ENCODE results near the gene KIAA2012. TPM values are rescaled to one million over a fixed set of nuclear protein-coding genes. Genes with fewer than 3 reads are reported as not detected.

Gene KIAA2012
- total RNA-seq, 1 donor = not detected

GRCh38 chr2:202136526-202136925 lies 63.5 kb downstream of the KIAA2012 start:
- DNase-seq (ENCODE audit: insufficient read length, low spot score, missing footprints) = no peak
- no peak overlapping the region for H3K4me3 ChIP-seq (ENCODE audit: insufficient read depth, low read length)
- no peaks in the 10 kb centered on the region for H3K9me3 ChIP-seq (ENCODE audit: low read depth, low read length)
- no peak overlapping the region for H3K4me2 ChIP-seq (ENCODE audit: insufficient read depth, low read length)
- H3K27ac ChIP-seq (ENCODE audit: low read depth, low read length) = no peak overlapping the region
- TF ChIP-seq CTCF (IDR thresholded peaks at IDR 0.05; ENCODE audit: extremely low read depth, low read depth, low read length) = no peak
- no peaks in the 10 kb centered on the region for H3K36me3 ChIP-seq (ENCODE audit: insufficient read depth, low read length)
- no peaks in the 10 kb centered on the region for H4K20me1 ChIP-seq (ENCODE audit: insufficient read depth, low read length)
- peaks cover 38% of the 10 kb centered on the region for H3K4me1 ChIP-seq (ENCODE audit: insufficient read depth, low read length)
- no peaks in the 10 kb centered on the region for H3K79me2 ChIP-seq (ENCODE audit: insufficient read depth, low read length)
- no peak overlapping the region for H2AFZ ChIP-seq (ENCODE audit: low read length)
- no peaks in the 10 kb centered on the region for H3K27me3 ChIP-seq (ENCODE audit: insufficient read depth, low read length)

GRCh38 chr2:202140522-202141252 lies 67.6 kb downstream of the KIAA2012 start:
- H3K27ac ChIP-seq (ENCODE audit: low read depth, low read length) = no peak overlapping the region
- no peak overlapping the region for H3K4me2 ChIP-seq (ENCODE audit: insufficient read depth, low read length)
- peak overlapping the region; percentile 19 for H2AFZ ChIP-seq (ENCODE audit: low read length)
- H3K36me3 ChIP-seq (ENCODE audit: insufficient read depth, low read length) = no peaks in the 10 kb centered on the region
- no peaks in the 10 kb centered on the region for H3K9me3 ChIP-seq (ENCODE audit: low read depth, low read length)
- TF ChIP-seq CTCF (IDR thresholded peaks at IDR 0.05; ENCODE audit: extremely low read depth, low read depth, low read length) = no peak
- H3K79me2 ChIP-seq (ENCODE audit: insufficient read depth, low read length) = no peaks in the 10 kb centered on the region
- no peaks in the 10 kb centered on the region for H4K20me1 ChIP-seq (ENCODE audit: insufficient read depth, low read length)
- peaks cover 13% of the 10 kb centered on the region for H3K4me1 ChIP-seq (ENCODE audit: insufficient read depth, low read length)
- no peaks in the 10 kb centered on the region for H3K27me3 ChIP-seq (ENCODE audit: insufficient read depth, low read length)
- no peak overlapping the region for H3K4me3 ChIP-seq (ENCODE audit: insufficient read depth, low read length)
- peak; percentile 91 for DNase-seq (ENCODE audit: insufficient read length, low spot score, missing footprints)

GRCh38 chr2:202141329-202141947 lies 68.4 kb downstream of the KIAA2012 start:
- no peak for DNase-seq (ENCODE audit: insufficient read length, low spot score, missing footprints)
- no peaks in the 10 kb centered on the region for H3K9me3 ChIP-seq (ENCODE audit: low read depth, low read length)
- peaks cover 7% of the 10 kb centered on the region for H3K4me1 ChIP-seq (ENCODE audit: insufficient read depth, low read length)
- no peak overlapping the region for H3K4me2 ChIP-seq (ENCODE audit: insufficient read depth, low read length)
- no peak overlapping the region for H2AFZ ChIP-seq (ENCODE audit: low read length)
- no peaks in the 10 kb centered on the region for H3K27me3 ChIP-seq (ENCODE audit: insufficient read depth, low read length)
- no peak overlapping the region for H3K4me3 ChIP-seq (ENCODE audit: insufficient read depth, low read length)
- no peaks in the 10 kb centered on the region for H3K36me3 ChIP-seq (ENCODE audit: insufficient read depth, low read length)
- TF ChIP-seq CTCF (IDR thresholded peaks at IDR 0.05; ENCODE audit: extremely low read depth, low read depth, low read length) = no peak
- no peaks in the 10 kb centered on the region for H3K79me2 ChIP-seq (ENCODE audit: insufficient read depth, low read length)
- no peak overlapping the region for H3K27ac ChIP-seq (ENCODE audit: low read depth, low read length)
- H4K20me1 ChIP-seq (ENCODE audit: insufficient read depth, low read length) = no peaks in the 10 kb centered on the region

GRCh38 chr2:202142540-202142939 lies 69.5 kb downstream of the KIAA2012 start:
- Histone ChIP-seq H3K79me2 (ENCODE audit: insufficient read depth, low read length) (no peaks in the 10 kb centered on the region), H3K9me3 (ENCODE audit: low read depth, low read length) (no peaks in the 10 kb centered on the region), H3K4me3 (ENCODE audit: insufficient read depth, low read length) (no peak overlapping the region), H3K4me1 (ENCODE audit: insufficient read depth, low read length) (peaks cover 16% of the 10 kb centered on the region), H2AFZ (ENCODE audit: low read length) (no peak overlapping the region), H3K27me3 (ENCODE audit: insufficient read depth, low read length) (no peaks in the 10 kb centered on the region), H4K20me1 (ENCODE audit: insufficient read depth, low read length) (no peaks in the 10 kb centered on the region), H3K27ac (ENCODE audit: low read depth, low read length) (no peak overlapping the region), H3K36me3 (ENCODE audit: insufficient read depth, low read length) (no peaks in the 10 kb centered on the region), H3K4me2 (ENCODE audit: insufficient read depth, low read length) (no peak overlapping the region)
- no peak for DNase-seq (ENCODE audit: insufficient read length, low spot score, missing footprints)
- no peak for TF ChIP-seq CTCF (IDR thresholded peaks at IDR 0.05; ENCODE audit: extremely low read depth, low read depth, low read length)
